ENCODE measurements around the gene PTPRN2.

PTPRN2 gene

GRCh38 chr7:158073845-158074840, 513.5 kb downstream of the PTPRN2 start:
- no peak for DNase-seq

- DNase-seq: no peak
These were observed 514.5 kb downstream of the PTPRN2 start for GRCh38 chr7:158072991-158073730.

DNA sequence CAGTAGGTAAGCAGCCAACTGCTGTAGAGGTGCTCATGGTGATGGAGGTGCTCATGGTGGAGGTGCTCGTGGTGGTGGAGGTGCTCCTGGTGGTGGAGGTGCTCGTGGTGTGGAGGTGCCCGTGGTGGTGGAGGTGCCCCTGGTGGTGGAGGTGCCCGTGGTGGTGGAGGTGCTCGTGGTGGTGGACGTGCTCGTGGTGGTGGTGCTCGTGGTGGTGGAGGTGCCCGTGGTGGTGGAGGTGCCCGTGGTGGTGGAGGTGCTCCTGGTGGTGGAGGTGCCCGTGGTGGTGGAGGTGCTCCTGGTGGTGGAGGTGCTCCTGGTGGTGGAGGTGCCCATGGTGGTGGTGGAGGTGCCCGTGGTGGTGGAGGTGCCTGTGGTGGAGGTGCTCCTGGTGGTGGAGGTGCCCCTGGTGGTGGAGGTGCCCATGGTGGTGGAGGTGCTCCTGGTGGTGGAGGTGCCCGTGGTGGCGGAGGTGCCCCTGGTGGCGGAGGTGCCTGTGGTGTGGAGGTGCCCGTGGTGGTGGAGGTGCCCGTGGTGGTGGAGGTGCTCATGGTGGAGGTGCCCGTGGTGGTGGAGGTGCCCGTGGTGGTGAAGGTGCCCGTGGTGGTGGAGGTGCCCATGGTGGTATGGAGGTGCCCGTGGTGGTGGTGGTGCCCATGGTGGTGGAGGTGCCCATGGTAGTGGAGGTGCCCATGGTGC, 517.3 kb downstream of the PTPRN2 start:
- no peak for DNase-seq

GRCh38 chr7:158068853-158069252, 518.8 kb downstream of the PTPRN2 start:
- no peak for DNase-seq

DNA sequence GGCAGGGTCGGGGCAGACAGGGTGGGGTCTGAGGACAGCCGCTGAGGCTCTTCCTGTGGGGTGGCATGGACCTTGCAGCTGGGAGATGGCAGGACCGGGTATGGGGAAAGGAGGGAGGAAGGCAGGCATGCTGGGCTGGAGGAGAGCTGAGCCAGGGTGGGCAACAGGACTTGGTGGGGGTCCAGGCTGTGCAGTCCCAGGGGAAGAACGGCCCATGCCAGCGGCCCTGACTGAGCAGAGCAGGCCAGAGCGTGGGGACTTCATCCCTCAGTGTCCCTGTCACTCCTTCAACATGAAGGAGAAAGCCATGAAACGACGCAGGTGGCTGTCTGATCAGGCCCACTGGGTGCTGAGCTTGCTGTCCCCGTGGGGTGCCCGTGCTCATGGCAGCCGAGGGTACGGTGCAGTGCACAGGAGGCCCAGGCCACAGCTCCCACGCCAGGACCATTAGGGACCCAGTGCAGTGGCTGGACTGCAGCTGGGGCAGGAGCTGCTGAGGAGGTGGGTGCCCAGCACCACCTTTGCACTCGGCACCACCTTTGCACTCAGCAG, 519.6 kb downstream of the PTPRN2 start:
- DNase-seq: no peak

DNA sequence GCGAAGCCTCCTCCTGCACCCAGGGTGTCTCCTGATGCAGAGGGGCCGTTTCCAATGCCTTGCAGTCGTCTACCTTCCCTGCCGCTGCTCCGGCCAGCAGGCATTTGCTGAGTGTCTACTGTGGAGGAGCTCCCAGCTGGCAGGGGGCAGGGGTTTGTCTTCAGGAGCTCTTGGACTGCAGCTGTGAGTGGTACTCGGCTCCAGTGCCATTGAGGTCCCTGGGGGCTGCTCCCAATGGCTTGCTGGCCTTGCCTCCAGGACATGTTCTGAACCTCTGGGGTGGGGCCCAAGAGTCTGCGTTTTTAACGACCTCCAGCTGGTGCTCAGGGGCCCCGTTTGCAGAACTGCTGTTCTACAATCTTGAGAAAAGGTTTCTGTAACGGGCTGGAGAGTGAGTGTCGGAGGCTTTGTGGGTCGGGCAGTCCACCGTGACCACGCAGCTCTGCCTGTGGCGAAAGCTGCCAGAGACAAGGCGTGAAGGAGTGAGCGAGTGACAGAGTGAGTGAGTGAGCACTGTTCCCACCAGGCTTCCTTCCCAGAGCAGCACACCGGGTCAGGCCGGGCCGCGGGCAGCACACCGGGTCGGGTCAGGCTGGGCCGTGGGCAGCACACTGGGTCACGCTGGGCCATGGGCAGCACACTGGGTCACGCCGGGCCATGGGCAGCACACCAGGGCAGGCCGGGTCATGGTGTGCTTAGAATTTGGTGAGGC, 520.2 kb downstream of the PTPRN2 start:
- no peak for DNase-seq

DNA sequence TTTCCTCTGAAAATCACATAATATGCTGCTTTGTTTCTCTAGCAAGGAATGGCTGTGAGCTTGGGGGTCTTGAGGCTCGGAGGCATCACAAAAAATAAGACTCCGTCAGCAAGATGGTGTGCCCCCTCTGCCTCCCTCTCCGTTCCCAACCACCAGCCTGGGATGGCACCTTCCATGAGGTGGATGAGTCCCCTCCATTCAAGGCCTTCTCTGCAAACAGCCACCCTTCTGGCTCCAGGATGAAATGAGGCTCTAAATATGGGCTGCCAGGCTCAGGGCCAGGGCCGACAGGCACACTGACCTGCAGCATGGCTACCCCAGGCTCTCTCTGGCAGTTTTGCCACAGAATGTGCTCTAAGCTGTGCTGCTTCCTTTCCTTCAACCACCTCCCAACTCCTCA, 521.5 kb downstream of the PTPRN2 start:
- no peak for DNase-seq

DNA sequence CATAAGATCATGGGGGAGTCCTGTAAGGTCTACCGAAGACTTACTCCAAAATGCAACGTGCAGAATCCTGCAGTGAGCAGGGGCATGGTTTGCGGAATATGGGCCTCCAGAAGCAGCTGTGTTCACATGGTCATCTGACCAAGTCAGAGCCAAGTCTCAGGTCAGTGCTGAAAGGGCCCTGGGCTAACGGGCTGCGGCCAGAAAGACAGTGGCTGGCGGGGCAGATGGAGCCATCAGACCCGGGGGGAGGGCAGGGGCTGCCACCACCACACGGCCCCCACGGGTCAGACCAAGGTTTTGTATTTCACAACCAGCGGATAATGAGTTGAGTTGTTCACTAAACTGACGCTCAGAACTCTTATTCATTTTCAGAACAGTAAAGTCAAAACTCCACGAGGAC, 522.3 kb downstream of the PTPRN2 start:
- DNase-seq: no peak

- DNase-seq: no peak
These were observed 523.0 kb downstream of the PTPRN2 start for GRCh38 chr7:158064631-158065030.

GRCh38 chr7:158063850-158064610, 523.6 kb downstream of the PTPRN2 start:
- no peak for DNase-seq

DNA sequence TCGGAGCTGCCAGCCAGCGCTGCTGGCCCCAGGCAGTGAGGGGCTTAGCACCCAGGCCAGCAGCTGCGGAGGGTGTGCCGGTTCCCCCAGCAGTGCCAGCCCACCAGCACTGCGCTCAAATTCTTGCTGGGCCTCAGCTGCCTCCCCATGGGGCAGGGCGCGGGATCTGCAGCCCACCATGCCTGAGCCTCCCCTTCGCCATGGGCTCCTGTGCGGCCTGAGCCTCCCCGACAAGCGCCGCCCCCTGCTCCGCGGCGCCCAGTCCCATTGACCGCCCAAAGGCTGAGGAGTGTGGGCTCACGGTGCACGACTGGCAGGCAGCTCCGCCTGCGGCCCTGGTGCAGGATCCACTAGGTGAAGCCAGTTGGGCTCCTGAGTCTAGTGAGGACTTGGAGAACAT, 525.0 kb downstream of the PTPRN2 start:
- DNase-seq: no peak

DNA sequence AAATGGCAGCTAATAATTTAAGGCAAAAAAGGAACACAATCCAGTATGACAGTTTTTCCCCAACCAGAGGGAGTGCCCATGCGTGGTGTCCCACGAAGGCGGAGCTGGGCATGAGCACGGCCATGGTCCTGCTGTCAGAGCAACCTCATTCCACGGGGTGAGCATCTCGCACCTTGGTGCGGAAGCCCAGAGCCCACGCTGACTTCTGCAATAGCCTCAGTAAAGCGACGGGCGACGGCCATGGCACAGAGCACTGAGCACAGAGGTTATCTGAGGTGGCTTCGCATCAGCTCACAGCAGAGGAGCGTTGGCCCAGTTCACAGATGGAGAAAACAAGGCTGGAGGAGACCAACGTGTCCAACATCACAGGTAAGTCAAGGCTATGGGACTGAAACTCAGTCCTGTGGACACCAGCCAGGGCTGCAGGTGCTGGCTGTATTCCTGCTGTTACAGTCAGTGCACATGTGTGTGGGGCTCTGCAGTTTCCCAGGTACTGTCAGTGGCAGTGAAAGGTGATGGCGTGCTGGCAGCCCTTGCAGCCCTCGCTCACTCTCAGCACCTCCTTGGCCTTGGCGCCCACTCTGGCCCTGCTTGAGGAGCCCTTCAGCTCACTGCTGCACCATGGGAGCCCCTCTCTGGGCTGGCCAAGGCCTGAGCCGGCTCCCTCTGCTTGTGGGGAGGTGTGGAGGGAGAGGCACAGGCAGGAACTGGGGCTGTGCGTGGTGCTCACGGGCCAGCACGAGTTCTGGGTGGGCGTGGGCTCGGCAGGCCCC, 525.6 kb downstream of the PTPRN2 start:
- DNase-seq: no peak

GRCh38 chr7:158061026-158061630, 526.5 kb downstream of the PTPRN2 start:
- DNase-seq: no peak

GRCh38 chr7:158060216-158060615, 527.4 kb downstream of the PTPRN2 start:
- DNase-seq: no peak

- DNase-seq: no peak
These were observed 530.2 kb downstream of the PTPRN2 start for GRCh38 chr7:158057446-158057845.

DNA sequence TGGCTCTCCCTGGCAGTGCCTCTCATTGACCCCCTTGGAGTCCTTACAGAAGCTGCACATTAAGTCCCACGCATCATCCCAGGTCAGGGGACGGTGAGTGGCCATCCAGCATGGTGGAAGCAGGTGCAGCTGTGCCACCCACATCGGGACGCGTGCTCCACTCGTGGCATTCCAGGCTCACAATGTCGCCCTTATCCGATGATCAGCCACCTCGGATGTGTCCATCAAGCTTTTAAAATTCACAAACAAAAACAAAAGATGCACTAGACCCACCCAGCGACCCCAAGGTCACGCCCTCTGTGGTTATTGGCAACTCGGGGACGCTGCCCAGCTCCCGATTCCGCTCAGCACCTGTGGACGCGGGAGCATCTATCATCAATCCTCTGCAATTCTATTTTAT, 530.9 kb downstream of the PTPRN2 start:
- DNase-seq: no peak

DNA sequence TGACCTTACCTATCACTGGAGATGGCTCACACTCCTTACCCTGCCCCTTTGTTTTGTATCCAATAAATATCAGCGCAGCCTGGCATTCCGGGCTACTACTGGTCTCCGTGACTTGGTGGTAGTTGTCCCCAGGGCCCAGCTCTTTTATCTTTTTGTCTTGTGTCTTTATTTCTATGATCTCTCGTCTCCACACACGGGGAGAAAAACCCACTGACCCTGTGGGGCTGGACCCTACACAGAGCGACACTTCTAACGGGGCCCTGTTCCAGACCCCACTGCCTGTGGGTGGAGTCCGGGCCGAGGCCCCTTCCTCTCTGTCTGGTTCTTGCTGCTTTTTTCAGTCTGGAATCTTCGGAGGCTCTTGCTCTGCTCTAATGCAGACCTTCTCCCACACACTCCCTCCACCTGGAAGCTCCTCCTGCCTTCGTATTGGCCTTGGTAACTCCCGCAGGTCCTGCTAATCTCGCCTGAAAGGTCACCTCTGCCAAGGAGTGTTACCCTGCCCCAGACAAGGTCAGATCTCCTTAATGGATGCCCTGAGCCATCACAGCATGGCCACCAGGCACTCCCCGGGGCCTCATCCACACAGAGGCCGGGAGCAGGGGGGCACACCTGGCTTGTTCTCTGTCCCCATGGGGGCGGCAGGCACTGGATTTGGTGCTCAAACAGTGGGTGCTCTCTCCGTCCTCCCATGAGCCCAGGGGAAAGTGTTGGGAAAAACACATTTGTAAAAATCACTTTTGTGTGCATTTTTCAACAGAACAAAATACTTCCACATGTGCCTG, 531.7 kb downstream of the PTPRN2 start:
- DNase-seq: no peak

GRCh38 chr7:158054611-158055010, 533.0 kb downstream of the PTPRN2 start:
- DNase-seq: no peak

GRCh38 chr7:158054081-158054480, 533.5 kb downstream of the PTPRN2 start:
- DNase-seq: no peak
